OCI-LY7 (cell line): ENCODE results near the gene CSE1L.

Source experiments
- CTCF ChIP-seq: fragments of 200-600 bp; sonication (generic); conservative IDR thresholded peaks from 2 replicates; pipeline ENCODE4 v1.5.1; 2014; ENCODE audit warnings: mild to moderate bottlenecking, antibody characterized with exemption, low read length, moderate library complexity, mixed read lengths
- EZH2phosphoT487 ChIP-seq: fragments of 200-600 bp; sonication (generic); IDR thresholded peaks from 2 replicates; pipeline ENCODE4 v1.6.1; 2018; ENCODE audit warnings: low read depth, borderline replicate concordance, mild to moderate bottlenecking, mixed run types, antibody characterized with exemption, low read length, moderate library complexity, mixed read lengths

- no peak for TF ChIP-seq EZH2phosphoT487
- TF ChIP-seq CTCF, result no peak
Measured at GRCh38 chr20:49123982-49124381, 77.9 kb downstream of the CSE1L start.
